Muscle of back (tissue), 13 donors: ENCODE results near the gene CDY2A. TPM values are rescaled to one million over a fixed set of nuclear protein-coding genes. Genes with fewer than 3 reads are reported as not detected.
"Not testable (repeated sequence)": the region's sequence is repeated elsewhere in the genome, so short reads cannot be mapped to it uniquely, and the experiment has no call there.

Source experiments
- DNase-seq, 3 donors: peaks; one replicate each; pipeline versions ENCODE4 v3.0.0 to v3.0.0-alpha.2; 2013
- long read RNA-seq, 9 donors: transcript quantifications; one replicate each; lab custom pipeline, GENCODE V29; 2026
- polyA plus RNA-seq, 10 donors: library from polyadenylated mRNA; unstranded; fragments of 120-200 nt; gene quantifications; one replicate each; pipeline ENCODE4 v1.2.1, GENCODE V29; 2013; ENCODE audit not compliant: insufficient read length in 10 of 10

Gene CDY2A, protein sequence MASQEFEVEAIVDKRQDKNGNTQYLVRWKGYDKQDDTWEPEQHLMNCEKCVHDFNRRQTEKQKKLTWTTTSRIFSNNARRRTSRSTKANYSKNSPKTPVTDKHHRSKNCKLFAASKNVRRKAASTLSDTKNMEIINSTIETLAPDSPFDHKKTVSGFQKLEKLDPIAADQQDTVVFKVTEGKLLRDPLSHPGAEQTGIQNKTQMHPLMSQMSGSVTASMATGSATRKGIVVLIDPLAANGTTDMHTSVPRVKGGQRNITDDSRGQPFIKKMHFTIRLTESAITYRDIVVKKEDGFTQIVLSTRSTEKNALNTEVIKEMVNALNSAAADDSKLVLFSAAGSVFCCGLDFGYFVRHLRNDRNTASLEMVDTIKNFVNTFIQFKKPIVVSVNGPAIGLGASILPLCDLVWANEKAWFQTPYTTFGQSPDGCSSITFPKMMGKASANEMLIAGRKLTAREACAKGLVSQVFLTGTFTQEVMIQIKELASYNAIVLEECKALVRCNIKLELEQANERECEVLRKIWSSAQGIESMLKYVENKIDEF
- polyA plus RNA-seq = not detected
- long read RNA-seq, donor 1 = 0 reads
- long read RNA-seq, donor 2 = 0 reads
- long read RNA-seq, donor 3 = 0 reads
- long read RNA-seq, donor 4 = 0 reads
- long read RNA-seq, donor 5 = 0 reads
- long read RNA-seq, donor 6 = 0 reads
- long read RNA-seq, donor 7 = 0 reads
- long read RNA-seq, donor 8 = 0 reads
- long read RNA-seq, donor 9 = 0 reads

DNA sequence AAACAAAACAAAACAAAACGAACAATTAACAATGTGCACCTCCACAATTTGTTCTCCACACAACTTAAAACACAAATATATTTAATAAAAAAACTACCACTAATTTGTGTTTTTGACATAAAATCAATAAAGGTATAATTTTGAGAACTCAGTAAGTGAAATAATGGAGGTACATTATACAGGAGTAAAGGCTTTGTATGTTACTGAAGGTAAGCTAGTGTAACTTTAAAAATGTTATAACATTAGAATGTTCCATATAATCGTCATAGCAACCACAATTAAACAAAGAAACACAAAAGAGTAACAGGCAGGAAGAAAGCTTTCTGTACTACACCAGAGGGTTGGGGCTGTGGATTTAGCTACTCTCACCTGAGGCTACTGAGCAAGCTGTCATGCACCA is at the start of gene CDY2A:
TSS of gene CDY2A (plus strand) at position 301 of the 400 bp plus-strand sequence. CDS start 328 bp downstream, outside the sequence.
- DNase-seq = not testable (repeated sequence)

DNA sequence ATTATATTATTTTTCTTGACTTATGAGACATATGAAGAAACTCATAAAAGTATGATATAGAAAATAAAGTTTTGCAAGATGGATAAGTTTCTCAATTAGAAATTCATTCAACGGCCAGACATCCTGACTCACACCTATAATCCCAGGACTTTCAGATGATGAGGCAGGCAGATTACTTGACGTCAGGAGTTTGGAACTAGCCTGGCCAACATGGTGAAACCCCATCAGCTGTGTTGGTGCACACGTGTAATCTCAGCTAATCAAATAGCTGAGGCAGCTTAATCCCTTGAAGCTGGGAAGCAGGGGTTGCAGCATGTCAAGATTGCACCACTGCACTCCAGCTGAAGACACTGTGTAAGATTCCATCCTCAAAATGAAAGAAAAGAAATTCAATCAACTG is 28.0 kb upstream of the CDY2A start:
- not testable (repeated sequence) for DNase-seq

DNA sequence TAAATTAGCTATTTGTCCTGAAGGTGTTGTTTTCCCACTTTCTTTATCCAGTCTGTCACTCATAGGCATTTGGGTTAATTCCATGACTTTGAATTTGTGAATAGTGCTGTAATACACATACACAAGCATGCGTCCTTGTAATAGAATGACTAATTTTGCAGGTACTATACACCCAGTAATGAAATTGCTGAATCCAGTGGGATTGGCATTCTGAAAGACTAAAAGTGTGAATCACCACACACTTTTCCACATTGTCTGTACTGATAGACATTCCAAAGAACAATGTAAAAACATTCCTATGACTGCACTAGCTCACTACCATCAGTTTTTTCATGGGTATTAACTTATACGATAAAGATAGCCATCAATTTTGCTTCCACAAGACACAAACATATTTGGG is 27.3 kb upstream of the CDY2A start:
- DNase-seq = not testable (repeated sequence)

DNA sequence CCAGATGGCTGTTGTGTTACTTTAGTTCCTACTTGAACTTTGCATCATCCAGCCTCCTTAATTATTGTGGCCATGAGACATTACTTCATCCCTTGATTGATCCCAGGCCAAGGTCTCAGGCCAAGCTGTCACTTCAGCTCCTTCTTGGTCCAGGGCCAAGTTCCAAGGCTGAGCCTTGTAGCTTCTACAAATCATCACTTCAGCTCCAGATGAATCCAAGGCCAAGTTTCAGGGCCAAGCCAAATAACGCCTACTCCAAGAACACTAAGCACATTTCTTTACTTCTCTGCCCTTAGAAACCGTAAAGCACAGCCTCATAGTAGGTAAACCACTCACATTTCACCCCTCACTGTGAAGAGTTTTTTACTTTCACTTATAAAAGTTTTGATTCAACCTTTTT is 1.7 kb upstream of the CDY2A start:
- not testable (repeated sequence) for DNase-seq

DNA sequence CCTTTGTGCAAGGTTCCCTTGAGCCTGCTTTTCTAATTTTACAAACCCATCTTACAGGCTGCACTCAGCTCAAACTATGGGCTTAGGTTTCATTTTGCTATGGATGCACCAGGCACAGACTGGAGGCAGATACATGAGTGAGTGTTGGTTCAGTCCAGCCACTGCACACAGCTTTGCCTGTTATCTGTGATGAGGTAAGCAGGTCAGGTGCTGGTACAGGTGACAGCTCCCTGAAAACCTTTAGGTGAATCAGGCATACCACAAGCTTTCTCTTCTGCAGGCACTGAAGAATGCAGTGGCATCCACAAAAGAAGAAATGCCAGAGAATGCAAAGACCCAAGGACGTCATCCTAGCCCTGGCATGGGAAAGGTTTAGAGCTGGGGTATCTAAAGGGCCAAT is 3.3 kb downstream of the CDY2A start:
- DNase-seq = not testable (repeated sequence)

DNA sequence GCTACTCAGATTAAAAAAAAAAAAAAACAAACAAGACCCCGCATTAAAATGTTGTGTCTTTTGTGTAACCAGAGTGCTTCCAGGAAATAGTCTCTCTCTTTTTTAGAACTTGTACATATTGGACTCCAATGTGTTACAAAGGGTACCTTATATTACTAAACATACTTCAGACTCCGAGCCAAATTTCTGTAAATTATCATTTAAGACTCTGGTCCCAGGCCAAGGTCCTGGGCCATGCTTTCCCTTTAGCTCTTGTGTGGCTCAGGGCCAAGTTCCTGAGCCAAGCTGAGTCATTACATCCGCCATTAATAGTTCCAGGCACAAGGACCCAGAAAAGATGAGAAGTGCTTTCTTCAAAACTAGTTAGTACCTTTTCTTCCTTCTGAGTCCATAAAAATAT is 4.6 kb downstream of the CDY2A start:
- not testable (repeated sequence) for DNase-seq

DNA sequence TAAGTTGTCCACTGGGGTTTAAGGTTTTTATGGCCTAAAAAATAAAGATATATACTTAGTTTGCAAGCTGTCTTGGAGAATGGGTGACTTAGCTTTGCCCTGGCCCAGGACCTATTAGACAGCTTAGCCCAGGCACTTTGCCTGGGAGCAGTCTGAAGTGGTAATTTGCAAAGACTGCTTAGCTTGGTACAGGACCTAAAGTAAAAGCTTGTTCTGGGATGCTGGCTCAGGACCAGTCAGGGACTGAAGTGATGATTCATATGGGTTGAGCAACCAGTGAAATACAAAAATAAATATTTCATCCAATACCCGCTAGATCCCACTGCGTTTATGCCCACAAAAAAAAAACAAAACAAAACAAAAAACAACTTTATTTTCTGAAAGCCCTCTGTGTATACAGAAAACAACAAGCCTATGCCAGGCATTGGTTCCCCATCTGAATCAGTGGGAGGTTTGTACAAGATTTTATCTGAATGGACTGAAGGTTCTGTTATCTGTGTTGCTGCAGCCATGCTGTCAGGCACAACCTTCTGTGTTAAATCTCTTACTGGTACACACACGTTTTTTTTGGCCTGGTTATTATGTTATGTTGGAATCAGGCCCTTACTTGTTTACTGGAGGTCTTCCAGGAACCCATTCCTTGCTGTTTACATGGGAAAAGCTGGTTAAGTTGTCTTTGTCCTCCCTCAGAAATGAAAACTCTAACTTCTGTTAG is 8.7 kb downstream of the CDY2A start:
- not testable (repeated sequence) for DNase-seq

DNA sequence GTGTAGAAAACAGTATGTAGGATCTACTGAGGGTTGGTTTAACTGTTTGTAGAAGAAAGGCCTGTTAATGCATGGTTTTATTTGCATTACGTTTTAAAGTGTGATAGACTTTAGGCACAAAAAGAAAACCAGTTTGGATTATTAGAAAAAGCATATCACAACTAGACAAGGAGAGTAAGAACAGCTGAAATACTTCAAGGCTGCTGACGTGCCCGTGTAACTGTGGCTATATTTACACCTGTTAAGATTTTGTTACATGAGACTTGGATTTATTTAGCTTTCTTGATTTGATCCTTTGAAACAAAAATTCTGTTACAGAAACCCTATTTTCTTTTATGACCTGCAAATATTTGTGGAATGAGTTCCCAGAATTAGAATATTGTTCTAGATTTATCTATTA is 9.3 kb downstream of the CDY2A start:
- not testable (repeated sequence) for DNase-seq

DNA sequence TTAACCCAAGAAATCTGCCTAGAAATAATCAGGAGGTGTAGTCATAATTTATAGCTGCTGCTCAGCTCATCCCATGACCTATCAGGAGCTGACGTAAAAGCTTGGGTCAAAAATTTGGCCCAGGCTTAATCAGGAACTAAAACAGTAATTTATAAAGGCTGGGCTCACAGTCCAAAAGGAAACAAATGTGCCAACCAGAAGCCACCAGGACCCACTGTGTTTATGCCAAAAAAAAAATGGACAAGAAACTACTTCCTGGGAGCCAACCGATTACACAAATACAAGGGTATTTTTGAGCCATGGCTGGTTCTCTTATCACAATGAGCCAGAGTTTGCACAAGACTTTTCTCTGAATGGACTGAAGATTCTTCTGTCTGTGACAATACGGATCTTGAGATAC is 19.4 kb downstream of the CDY2A start:
- DNase-seq = not testable (repeated sequence)

DNA sequence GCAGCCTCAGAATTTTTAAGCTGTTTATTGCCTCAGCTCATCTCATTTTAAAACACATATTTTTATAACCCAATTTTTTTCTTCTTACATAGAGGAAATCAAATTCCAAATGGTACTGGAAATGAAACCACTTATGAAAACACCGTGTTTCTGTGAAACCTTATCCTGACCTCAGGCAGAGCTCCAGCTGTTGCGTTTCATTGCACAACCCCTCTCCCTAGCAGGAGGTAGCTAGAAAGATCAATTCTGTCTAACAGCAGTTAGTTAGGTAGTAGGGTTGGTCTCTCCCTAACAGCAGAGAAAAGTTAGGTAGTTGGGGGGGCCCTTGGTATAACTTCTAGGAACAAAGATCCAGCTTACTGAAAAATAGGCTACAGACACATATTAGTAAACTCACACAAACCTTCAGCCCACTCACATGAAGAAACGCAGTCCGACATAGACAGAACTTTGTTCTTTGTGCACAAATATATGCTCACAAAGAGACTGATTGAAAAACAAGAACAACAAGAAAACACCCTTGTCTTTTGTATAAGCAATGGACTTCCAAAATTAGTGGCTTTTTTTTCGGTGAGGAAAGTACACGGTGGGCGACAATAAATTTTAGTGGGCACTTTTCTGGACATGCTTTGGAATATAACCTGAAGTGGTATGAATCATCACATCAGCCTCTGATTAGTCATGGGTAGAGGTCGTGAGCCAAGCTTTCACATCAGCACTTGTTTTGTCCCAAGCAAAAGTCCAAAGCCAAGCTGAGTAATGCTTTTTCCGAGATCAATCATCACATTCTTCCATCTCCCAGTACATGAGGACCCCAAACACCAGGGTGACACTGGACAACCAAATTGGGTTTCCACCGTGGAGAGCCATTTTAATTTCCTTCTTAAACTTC is 22.8 kb downstream of the CDY2A start:
- DNase-seq = not testable (repeated sequence)

DNA sequence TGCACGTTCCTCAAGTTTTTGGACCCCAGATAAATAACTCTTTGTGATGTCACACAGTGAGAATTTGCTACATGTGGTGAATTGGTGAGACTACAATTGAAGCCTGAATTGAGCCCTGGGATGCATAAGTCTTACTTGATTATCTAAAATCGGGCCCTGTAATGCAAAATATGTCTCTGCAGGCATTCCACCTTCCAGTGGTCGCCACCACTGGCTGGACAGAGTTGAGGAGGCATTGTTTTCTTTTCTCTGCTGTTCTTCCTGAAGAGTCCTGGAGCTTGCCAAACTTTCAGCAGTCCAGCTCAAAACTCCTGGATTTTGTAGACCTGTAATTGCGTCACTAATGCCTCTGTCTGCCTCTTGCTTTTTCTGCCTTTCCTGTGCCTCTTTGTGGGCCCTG is 23.5 kb downstream of the CDY2A start:
- not testable (repeated sequence) for DNase-seq

DNA sequence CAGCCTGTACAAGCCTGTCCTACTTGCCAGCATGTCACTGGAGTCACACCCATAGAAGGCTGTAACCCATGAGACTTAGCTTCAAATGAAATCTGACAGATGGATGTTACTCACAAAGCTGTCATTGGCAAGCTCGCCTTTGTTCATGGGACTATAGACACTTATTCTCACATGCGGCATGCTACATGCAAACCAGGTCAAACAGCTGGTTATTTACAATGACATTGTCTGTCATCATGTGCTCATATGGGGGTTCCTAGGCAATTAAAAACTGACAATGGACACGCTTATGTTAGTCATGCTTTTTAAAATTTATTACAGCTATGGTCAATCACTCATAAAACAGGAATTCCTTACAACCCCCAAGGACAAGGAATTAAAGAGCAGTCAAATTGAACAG is 30.9 kb downstream of the CDY2A start:
- DNase-seq = not testable (repeated sequence)

DNA sequence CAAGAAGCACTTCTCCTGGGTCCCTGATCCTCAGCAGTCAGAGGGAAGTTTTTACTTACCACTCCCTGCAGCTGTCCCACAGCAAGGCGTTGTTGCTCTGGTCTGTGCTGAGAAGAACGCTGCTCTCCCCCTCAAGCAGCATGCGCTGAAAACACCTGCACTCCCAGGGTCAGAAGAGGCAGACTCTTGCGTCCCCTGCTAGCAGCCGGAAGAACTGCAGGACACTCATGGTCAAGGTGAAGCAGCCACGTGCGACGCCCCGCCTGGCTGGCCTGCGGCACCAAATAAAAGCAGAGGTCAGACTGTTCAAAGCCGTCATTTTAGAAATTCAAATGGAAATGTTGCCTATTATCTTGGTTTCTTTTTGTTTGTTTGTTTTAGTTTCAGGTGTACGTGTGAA is 47.9 kb downstream of the CDY2A start:
- DNase-seq = not testable (repeated sequence)

Other genes starting within 250 kb of the CDY2A start
- gene CDY2B, start 145.6 kb upstream of the CDY2A start, polyA plus RNA-seq = not detected